ENCODE results near the gene SYNPO.

SYNPO gene

DNA sequence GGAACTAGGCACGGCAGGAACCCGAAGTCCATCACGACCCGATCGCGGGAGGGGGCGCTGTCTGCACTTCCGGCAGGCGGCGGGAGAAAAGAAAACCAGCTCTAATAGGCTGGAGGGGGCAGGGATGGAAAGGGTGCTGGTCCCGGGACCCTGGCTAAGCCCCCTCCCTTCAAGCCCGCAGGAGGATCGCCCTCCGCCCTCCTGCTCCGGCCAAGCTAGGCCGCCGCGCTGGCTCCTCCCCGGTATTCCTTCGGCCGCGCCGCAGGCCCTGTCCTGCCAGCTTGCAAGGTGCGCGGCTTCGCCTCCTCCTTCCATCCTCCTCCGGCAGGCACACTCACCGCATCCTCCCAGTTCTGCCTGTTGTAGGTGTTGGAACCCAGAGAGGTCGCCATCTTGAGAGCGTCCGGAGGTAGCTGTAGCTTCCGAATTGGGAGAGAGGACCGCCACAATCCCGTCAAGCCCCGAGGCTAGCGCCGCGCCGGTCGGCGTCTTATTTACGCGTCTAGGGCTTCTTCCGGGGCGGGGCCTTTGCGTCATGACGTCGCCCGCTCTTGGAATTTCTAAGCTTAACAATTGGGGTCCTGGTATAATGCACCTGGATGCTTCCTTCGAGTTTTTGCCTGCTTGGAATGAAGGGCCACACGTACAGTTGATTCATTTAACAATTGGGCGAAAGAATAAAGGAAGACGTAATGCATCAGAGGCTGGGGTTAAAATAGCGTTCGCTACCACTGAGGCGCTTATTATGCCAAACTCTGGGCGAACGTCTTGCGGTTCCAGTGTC, 60.3 kb downstream of the SYNPO start, which contains the start of gene RBM22:
RBM22 (minus strand) TSS at position 469 of the 784 bp plus-strand sequence; CDS start at position 392, 77 bp downstream.
- H3K4me3 Mint-ChIP-seq, result no peak within 1 kb of the TSS
- no peaks in the 10 kb centered on the region for H3K9me3 Mint-ChIP-seq
- no peak within 1 kb of the TSS for H3K27ac Mint-ChIP-seq
- H3K4me1 Mint-ChIP-seq, result peaks cover 5% of the 10 kb centered on the region
- no peaks in the 10 kb centered on the region for H3K27me3 Mint-ChIP-seq
- H3K36me3 Mint-ChIP-seq, result peaks cover 25% of the 10 kb centered on the region
- peak; percentile 99 for ATAC-seq

GRCh38 chr5:150703762-150704161, 63.3 kb downstream of the SYNPO start:
- Mint-ChIP-seq H3K27ac (no peak overlapping the region), H3K36me3 (peaks cover 26% of the 10 kb centered on the region), H3K4me3 (no peak overlapping the region), H3K27me3 (no peaks in the 10 kb centered on the region), H3K4me1 (peaks cover 5% of the 10 kb centered on the region), H3K9me3 (no peaks in the 10 kb centered on the region)
- ATAC-seq, result no peak

DNA sequence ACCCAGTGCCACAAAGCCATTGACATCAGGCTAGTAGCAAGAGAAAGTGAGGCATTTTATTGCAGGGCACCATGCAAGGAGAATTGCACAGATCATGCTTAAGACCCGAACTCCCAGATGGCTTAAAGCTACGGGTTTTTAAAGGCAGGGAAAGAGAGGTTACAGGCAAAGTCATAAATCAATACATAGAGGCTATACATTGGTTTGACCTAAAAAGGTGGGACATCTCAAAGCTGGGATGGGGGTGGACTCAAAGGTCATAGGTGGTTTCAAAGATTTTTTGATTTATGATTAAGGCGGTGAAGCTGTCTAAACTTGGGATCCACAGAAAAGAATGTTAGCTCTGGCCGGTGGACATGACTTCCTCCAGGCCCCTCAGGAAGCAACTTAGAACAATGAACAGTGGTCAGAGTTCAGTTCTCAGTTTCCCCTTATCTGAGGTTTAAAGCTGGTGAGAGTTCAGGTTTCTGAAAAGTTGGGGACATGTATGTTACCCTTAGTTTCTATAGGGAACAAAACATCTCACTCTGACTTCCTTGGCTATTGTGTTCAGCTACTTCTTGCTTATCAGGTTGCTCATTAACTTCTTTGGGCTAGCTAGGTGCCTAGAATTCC, 66.4 kb downstream of the SYNPO start:
- Mint-ChIP-seq H3K36me3 (peaks cover 43% of the 10 kb centered on the region), H3K27ac (no peak overlapping the region), H3K4me3 (no peak overlapping the region), H3K9me3 (no peaks in the 10 kb centered on the region), H3K4me1 (peaks cover 2% of the 10 kb centered on the region), H3K27me3 (no peaks in the 10 kb centered on the region)
- ATAC-seq, result no peak

Measured in stimulated activated memory B cell treated with anti-CD40 and anti-IgM and Interleukin-4, amounts not matched to agents 10 μg/mL and 1 μg/mL and 100 μg/mL, for 72 hours (primary cell).